Cerebellar nuclear complex (tissue), 1 donor: ENCODE measurements around the gene ECM2.

Source experiments
- DNase-seq, 2 experiments: peaks; one replicate each; lab custom pipeline; 2025; lab: John Stamatoyannopoulos, UW

ECM2 gene

DNA sequence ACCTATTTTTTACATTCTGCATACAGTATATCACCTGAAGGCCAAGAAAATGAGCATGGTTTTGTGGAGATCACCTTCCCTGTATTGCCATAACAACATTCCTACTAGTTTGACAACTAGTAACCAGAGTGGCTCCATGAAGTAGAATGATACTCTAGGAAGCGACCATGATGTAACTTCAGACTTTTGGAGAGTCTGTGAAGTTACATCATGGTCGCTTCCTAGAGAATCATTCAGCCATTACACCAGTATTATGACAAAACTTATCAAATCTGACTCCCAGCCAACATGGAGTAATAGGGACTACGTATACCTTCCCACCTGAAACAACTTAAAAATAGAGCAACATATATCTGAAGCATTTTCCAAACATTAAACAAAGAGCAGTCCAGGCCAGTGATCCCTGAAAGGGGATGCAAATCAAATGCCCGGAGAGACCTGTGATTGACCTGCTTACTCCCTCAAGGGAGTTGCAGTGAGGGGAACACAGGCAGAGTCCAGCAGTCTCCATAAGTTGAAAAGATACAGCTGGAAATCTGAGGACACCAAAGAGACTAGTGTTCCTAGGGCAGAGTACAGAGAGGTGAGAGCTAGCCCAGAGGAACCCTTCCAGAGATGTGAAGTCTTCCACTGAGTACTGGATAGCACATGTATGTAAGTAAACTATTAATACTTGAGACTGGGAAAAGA, 7.8 kb downstream of the ECM2 start:
- DNase-seq: no peak

DNA sequence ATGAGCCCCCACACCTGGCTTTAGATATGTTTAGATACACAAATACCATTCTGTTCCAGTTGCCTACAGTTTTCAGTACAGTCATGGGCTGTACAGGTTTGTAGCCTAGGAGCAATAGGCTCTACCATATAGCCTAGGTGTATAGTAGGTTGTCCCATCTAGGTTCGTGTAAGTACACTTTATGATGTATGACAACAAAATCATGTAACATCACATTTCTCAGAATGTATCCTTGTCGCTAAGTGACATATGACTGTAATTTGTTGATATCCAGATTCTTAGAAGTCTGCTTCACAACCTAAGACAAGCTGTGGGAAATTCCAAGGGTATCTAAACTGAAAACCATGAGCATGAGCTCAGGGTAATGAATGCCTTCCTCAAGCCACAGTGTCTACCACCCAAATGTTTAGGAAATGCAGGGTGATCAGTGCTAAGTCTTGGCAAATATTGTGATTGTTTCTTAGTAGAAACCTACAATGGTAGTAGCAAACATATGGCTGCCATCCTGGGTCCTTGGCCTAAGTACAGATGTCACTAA, 8.4 kb downstream of the ECM2 start:
- no peak for DNase-seq

DNA sequence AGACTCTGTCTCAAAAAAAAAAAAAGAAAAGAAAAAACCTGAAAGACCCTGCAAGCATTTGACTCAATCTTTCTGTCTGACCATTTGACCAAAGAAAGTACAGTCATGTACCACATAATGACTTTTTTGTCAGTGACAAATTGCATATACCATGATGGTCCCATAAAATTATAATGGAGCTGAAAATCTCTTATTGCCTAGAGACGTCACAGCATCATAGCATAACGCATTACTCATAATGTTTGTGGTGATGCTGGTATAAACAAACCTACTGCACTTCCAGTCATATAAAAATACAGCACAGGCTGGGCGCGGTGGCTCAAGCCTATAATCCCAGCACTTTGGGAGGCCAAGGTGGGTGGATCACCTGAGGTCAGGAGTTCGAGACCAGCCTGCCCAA, 10.5 kb downstream of the ECM2 start:
- DNase-seq: no peak

DNA sequence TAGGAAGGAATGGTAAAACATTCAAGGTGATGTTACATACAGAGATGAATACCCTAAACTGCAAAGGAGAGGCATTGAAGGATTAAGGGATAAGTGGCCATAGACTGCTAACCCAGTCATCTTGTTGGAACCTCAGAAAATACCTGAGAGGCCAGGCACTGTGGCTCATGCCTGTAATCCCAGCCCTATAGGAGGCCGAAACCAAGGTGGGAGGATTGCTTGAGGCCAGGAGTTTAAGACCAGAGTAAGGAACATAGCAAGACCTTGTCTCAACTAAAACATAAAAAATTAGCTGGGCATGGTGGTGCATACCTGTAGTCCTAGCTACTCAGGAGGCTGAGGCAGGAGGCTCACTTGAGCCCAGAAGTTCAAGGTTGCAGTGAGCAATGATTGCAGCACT, 10.9 kb downstream of the ECM2 start:
- DNase-seq: no peak

- DNase-seq: no peak
Observed at GRCh38 chr9:92522983-92523970, 12.5 kb downstream of the ECM2 start.

- no peak for DNase-seq
Observed at GRCh38 chr9:92520837-92521236, 15.0 kb downstream of the ECM2 start.

- no peak for DNase-seq
Observed at GRCh38 chr9:92518199-92518598, 17.6 kb downstream of the ECM2 start.

DNA sequence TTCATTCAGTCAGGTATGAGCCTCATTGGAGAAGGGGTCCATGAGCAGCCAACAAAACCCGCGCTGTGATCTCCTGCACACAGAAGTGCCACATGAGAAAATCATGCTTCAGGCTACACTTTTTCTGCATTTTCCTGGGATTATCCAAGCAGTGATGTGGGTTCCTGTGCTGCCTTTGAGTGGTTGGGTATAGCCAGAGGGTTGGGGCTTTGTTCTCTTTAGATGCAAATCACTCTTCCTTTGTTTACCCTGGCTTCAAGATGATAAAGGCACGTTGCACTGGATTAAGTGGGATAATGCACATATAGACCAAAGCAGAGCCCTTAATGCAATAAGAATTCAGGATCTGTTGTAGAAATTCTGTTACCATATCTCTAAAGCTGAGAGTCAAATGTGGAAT, 18.7 kb downstream of the ECM2 start:
- no peak for DNase-seq

GRCh38 chr9:92516521-92516920, 19.3 kb downstream of the ECM2 start:
- no peak for DNase-seq

DNA sequence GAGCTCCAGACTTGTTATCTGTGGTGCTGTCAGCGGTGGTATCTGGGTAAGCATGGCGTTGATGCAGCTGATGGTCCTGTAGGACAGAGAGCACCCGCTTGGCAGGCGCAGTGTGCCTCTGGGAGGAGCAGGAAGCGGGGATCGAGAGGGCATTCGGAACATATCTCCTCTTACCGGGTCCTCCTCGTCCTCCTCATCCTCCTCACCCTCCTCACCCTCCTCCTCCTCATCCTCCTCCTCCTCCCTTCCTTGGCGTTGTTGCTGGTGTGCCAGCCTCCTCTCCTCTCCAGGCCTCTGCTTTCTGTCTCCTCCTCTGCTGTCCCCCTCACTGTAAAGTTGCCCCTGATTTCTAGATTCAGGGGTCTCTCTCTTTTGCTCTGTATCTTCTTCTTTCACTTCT, 21.2 kb downstream of the ECM2 start:
- no peak for DNase-seq

DNA sequence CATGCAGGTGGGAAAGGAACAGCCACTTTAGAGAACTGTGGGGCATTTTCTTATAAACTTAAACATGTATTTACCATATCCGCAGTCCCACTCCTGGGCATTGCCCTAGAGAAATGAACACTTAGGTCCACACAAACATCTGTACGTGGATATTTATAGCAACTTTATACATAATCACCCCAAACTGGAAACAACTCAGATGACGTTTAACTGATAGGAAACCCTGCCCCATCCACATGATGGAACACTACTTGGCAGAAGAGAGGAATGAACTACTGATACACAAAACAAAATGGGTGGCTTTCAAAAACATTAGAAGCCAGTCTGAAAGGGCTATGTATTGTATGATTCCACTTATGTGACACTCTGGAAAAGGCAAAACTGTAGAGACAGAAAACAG, 22.4 kb downstream of the ECM2 start:
- no peak for DNase-seq

GRCh38 chr9:92512622-92513021, 23.2 kb downstream of the ECM2 start:
- no peak for DNase-seq

DNA sequence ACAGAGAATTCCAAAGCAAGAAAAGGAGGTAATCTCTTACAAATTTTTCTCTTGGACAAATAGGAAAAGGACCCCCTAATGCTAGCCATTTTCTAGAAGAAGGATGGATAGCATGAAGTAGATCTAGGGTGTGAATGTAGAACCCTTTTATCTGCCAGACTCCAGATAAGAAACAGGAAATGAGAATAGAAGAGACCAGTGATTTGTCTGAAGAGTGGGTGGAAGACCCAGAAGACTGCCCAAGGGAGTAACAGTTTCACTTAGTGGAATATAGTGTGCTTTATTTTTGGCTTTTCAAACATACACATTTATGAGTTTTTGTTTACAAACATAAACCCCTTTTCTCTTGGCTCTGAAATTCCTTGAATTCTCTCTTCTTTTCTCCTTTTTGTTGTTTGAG, 25.0 kb downstream of the ECM2 start:
- DNase-seq: no peak

GRCh38 chr9:92509050-92509449, 26.7 kb downstream of the ECM2 start:
- DNase-seq: no peak

DNA sequence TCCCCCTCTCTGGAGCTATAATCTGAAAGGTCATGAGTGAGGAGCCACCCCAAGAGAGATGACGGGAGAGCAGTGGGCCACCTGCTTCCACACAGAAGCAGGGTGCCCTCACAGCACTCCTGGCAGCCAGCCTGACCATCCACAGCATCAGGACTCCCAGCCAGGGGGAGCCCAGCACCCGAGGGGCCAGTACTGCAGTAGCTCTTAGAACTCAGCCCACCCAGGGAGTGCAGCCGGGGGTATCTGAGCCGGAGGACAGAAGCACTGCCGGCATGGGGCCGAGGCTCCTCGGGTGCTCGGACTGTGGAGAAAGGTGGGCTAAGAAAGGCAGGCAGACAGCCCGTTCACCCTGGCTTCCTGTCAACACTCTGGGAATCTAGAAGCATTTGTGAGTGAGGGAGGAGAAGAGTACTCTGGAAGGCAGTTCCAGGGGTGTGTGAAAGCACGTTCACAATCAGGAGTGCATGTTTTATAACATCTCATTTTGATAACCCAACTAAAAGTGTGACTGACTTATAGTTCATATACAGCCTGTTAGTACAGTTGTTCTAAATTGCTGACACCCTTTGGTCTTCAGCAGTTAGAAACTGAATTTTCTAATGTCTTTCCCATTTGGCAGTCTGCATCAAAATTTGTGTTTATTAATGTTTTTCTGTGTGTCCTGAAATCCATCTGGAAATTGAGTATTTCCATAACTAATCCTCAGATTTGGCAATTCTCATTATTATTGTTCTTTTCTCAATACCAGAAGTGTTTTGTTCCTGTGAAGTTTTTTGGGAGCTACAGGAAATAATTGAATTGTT, 27.6 kb downstream of the ECM2 start:
- DNase-seq: no peak

DNA sequence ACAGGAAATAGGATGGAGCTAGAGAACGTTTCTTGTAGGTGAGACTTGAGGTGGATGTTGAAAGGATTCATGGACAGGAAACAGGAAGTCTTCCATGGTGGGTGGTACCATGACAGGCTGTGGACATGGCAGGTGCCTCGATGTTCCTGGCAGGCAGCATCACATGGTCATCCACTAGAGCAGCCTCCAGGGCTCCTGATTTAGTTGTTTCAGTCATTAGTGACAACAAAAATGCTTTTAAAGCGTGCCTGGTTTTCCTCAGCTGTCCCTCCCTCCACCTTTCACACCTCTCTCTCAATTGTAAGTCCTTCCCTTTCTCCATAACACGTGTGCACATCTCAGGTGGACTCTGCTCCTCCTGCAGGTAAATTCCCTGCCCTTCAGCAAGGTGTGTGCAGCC, 28.3 kb downstream of the ECM2 start:
- no peak for DNase-seq

DNA sequence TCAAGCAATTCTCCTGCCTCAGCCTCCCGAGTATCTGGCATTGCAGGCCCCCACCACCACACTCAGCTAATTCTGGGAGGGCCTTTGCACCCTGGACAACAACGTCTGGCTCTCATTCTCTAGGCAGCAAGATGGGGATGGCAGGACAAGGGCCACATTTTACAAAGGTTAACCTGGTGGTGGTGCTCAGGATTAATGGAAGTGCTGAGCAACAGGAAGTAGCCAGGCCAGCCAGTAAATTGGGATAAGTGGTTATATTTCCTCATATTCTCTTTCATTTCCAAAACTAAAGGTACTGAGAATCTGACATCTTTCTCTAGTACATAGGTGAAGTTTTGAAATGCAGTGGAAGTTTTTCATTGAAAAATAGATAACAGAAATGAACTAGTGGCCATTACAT, 28.8 kb downstream of the ECM2 start:
- DNase-seq: no peak

- no peak for DNase-seq
Observed at GRCh38 chr9:92506184-92506857, 29.5 kb downstream of the ECM2 start.

GRCh38 chr9:92504881-92505280, 30.9 kb downstream of the ECM2 start:
- no peak for DNase-seq

GRCh38 chr9:92503156-92503555, 32.6 kb downstream of the ECM2 start:
- no peak for DNase-seq

DNA sequence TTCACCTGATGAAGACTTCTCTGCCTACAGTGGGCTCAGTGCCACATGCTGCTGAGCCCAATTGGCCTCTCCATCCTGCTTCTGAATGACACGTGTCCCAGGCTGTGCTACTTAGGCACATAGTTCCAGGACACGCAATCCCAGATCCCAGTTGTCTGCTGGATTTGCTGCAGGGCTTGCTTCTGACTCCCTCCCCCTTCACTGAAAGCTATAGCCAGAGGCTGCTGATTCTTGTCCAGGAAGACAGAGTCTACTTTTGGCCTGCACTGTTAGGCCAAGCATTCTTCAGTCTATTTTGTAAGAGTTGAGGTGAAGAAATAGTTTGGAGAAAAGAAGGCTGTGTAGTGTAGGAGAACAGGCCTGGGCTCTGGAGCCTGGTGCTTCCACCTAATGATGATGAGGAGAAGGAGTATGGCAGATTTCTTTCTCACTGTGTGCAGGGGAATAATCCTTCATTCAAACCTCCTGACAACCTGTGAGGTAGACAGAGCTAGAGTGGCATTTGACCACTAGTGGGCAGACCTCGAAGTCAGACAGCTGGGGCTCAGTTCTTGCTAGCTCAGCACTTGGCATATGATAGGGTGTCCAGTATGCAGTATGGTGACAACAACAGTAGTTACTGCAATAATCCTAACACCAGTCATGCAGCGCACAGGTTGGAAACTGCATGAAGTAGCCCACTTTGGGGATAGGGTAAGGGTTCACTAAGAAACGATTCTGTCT, 34.0 kb downstream of the ECM2 start:
- no peak for DNase-seq
